Effector CD4-positive, alpha-beta T cell (primary cell): ENCODE results near the gene THBS2.
"Not testable (repeated sequence)": the region's sequence is repeated elsewhere in the genome, so short reads cannot be mapped to it uniquely, and the experiment has no call there.

Experiments used
- DNase-seq: peaks from one replicate; pipeline ENCODE4 v3.0.0-alpha.2; 2020

The THBS2 gene

GRCh38 chr6:169271158-169271876 lies 17.7 kb upstream of the THBS2 start:
- no peak for DNase-seq

- not testable (repeated sequence) for DNase-seq
These were observed 16.4 kb upstream of the THBS2 start for GRCh38 chr6:169270077-169270380.

- DNase-seq: no peak
These were observed 15.8 kb upstream of the THBS2 start for GRCh38 chr6:169269180-169270076.

GRCh38 chr6:169268276-169268675 lies 14.6 kb upstream of the THBS2 start:
- no peak for DNase-seq

GRCh38 chr6:169266746-169267591 lies 13.3 kb upstream of the THBS2 start:
- DNase-seq: no peak

GRCh38 chr6:169266261-169266660 lies 12.6 kb upstream of the THBS2 start:
- DNase-seq: no peak

GRCh38 chr6:169265486-169266131 lies 12.0 kb upstream of the THBS2 start:
- no peak for DNase-seq

- DNase-seq: no peak
These were observed 10.4 kb upstream of the THBS2 start for GRCh38 chr6:169263836-169264608.

- no peak for DNase-seq
These were observed 9.7 kb upstream of the THBS2 start for GRCh38 chr6:169263374-169263773.

GRCh38 chr6:169262602-169263001 lies 9.0 kb upstream of the THBS2 start:
- not testable (repeated sequence) for DNase-seq

GRCh38 chr6:169256518-169256917 lies 2.9 kb upstream of the THBS2 start:
- no peak for DNase-seq

- DNase-seq: no peak
These were observed 2.4 kb upstream of the THBS2 start for GRCh38 chr6:169256061-169256460.

GRCh38 chr6:169255643-169256042 lies 2.0 kb upstream of the THBS2 start:
- no peak for DNase-seq

- DNase-seq: no peak
These were observed 1.0 kb upstream of the THBS2 start for GRCh38 chr6:169254456-169255316.

- DNase-seq: no peak
These were observed 999 bp downstream of the THBS2 start for GRCh38 chr6:169252505-169253189.

GRCh38 chr6:169251822-169252504 lies 1.7 kb downstream of the THBS2 start:
- no peak for DNase-seq

- no peak for DNase-seq
These were observed 2.3 kb downstream of the THBS2 start for GRCh38 chr6:169251371-169251802.

- DNase-seq: no peak
These were observed 3.0 kb downstream of the THBS2 start for GRCh38 chr6:169250660-169251059.

- DNase-seq: no peak
These were observed 4.6 kb downstream of the THBS2 start for GRCh38 chr6:169249057-169249456.

GRCh38 chr6:169248521-169248971 lies 5.1 kb downstream of the THBS2 start:
- no peak for DNase-seq
